K562 (cell line): ENCODE data around the gene DDX39A. TPM values are rescaled to one million over a fixed set of nuclear protein-coding genes. Genes with fewer than 3 reads are reported as not detected.

Experiments
- ATAC-seq: fragments of 200-7000 bp; cut with Tn5 transposase; 3 replicates; pipeline ENCODE4 v1.9.1; 2020; ENCODE audit warnings: moderate library complexity
- BruUV-seq: library from RNA; stranded (reverse); fragments of 400-500 nt; replicated peaks from 2 replicates; lab custom pipeline; 2021; lab: Mats Ljungman, UMichigan
- CTCF ChIA-PET: fragments of 300-600 bp; formaldehyde crosslinking; extraction: SDS; loops from one replicate; lab custom pipeline; 2021; ENCODE audit warnings: low intra/inter-chr PET ratio; lab: Yijun Ruan, JAX
- POLR2A ChIA-PET: fragments of 300-600, 350-650 bp; sonication (Branson Sonifier 250); formaldehyde crosslinking; extraction: SDS; loops from one replicate; lab custom pipeline; 2021; ENCODE audit warnings: antibody characterized with exemption, inconsistent platforms; lab: Yijun Ruan, JAX
- DNase-seq, 4 experiments: peaks; one replicate each; pipeline versions ENCODE4 v3.0.0 to v3.0.0-alpha.2; 2011 to 2018; ENCODE audit warnings: low spot score in 3 of 4, mixed read lengths in 3 of 4; ENCODE audit errors: extremely low read depth in 1 of 4
- FAIRE-seq: peaks from 2 replicates; lab custom pipeline; 2011; peaks lifted over from hg19 to GRCh38; lab: Jason Lieb, UNC
- H2AFZ ChIP-seq: 2 replicates; pipeline ENCODE4 v1.6.0; 2011; ENCODE audit warnings: low read depth, low read length, control low read depth, inconsistent platforms
- H3K27ac ChIP-seq: fragments of 200-600 bp; 3 replicates; pipeline ENCODE4 v1.8.0; 2011; ENCODE audit warnings: low read depth, mild to moderate bottlenecking, control low read depth, inconsistent platforms, low read length, moderate library complexity, mixed read lengths; ENCODE audit errors: extremely low read depth
- H3K27me3 ChIP-seq, 2 experiments: fragments of 300-600 bp in 1 of 2; 2 replicates in 1 of 2; 3 replicates in 1 of 2; pipeline versions ENCODE4 v1.6.0 to v1.8.0; 2011; ENCODE audit warnings: inconsistent platforms in 2 of 2, low read length in 2 of 2, mild to moderate bottlenecking in 1 of 2, mixed read lengths in 1 of 2, moderate library complexity in 1 of 2; ENCODE audit not compliant: control insufficient read depth in 2 of 2, insufficient read depth in 2 of 2
- H3K36me3 ChIP-seq: fragments of 300-600 bp; 3 replicates; pipeline ENCODE4 v1.8.0; 2011; ENCODE audit warnings: mild to moderate bottlenecking, low read length, inconsistent platforms; ENCODE audit not compliant: control insufficient read depth, insufficient read depth
- H3K4me1 ChIP-seq, 2 experiments: fragments of 200-600 bp in 1 of 2; replicated peaks in 1 of 2; 2 replicates in 1 of 2; 3 replicates in 1 of 2; pipeline versions ENCODE4 v1.5.1 to v1.8.0; 2011; ENCODE audit warnings: inconsistent platforms in 2 of 2, low read length in 2 of 2, mild to moderate bottlenecking in 1 of 2, mixed read lengths in 1 of 2, moderate library complexity in 1 of 2; ENCODE audit not compliant: control insufficient read depth in 2 of 2, insufficient read depth in 2 of 2
- H3K4me2 ChIP-seq: 2 replicates; pipeline ENCODE4 v1.6.1; 2011; ENCODE audit warnings: low read length, control low read depth, inconsistent platforms, mixed read lengths; ENCODE audit not compliant: insufficient read depth
- H3K4me3 ChIP-seq: fragments of 200-600 bp; sonication (generic), shearing (Covaris generic); 2 replicates; pipeline ENCODE4 v1.5.1; 2016; ENCODE audit warnings: control low read depth, inconsistent platforms
- H3K79me2 ChIP-seq: fragments of 200-600 bp; 3 replicates; pipeline ENCODE4 v1.8.0; 2011; ENCODE audit warnings: low read length, inconsistent platforms; ENCODE audit not compliant: control insufficient read depth, insufficient read depth
- H3K9ac ChIP-seq, 2 experiments: 2 replicates each; pipeline versions ENCODE4 v1.6.0 to v1.6.1; 2011; ENCODE audit warnings: low read depth in 2 of 2, low read length in 2 of 2, control low read depth in 1 of 2, inconsistent platforms in 1 of 2, mild to moderate bottlenecking in 1 of 2, mixed read lengths in 1 of 2; ENCODE audit not compliant: insufficient read depth in 1 of 2
- H3K9me1 ChIP-seq: one replicate; pipeline ENCODE4 v1.6.0; 2011; ENCODE audit warnings: inconsistent platforms, mild to moderate bottlenecking, low read length, moderate library complexity; ENCODE audit not compliant: control insufficient read depth, insufficient read depth
- H3K9me3 ChIP-seq: replicated peaks from 2 replicates; pipeline ENCODE4 v1.5.1; 2011; ENCODE audit warnings: low read depth, low read length, inconsistent platforms; ENCODE audit not compliant: control insufficient read depth, insufficient read depth
- H4K20me1 ChIP-seq: replicated peaks from 2 replicates; pipeline ENCODE4 v1.6.1; 2011; ENCODE audit warnings: low read length, inconsistent platforms, mixed read lengths; ENCODE audit not compliant: control insufficient read depth, insufficient read depth
- FOXP1 ChIP-seq: sonication (generic); formaldehyde crosslinking; IDR thresholded peaks from 2 replicates; pipeline ENCODE4 v1.8.0; 2022; ENCODE audit warnings: mild to moderate bottlenecking, missing genetic modification reagents
- POLR2G ChIP-seq: fragments of 200-400 bp; formaldehyde crosslinking; IDR thresholded peaks from 2 replicates; pipeline ENCODE4 v1.6.1; 2017; ENCODE audit warnings: low read depth, mild to moderate bottlenecking, antibody characterized with exemption, low read length, moderate library complexity
- RBFOX2 ChIP-seq: fragments of 200-400 bp; formaldehyde crosslinking; IDR thresholded peaks from 2 replicates; pipeline ENCODE4 v1.6.1; 2017; ENCODE audit warnings: low read depth, mild to moderate bottlenecking, low read length, moderate library complexity
- ZFP30 ChIP-seq: fragments of 250-450 bp; sonication (Bioruptor Pico); IDR thresholded peaks from 2 replicates; pipeline ENCODE4 v1.8.0; 2022; ENCODE audit warnings: moderate library complexity, mild to moderate bottlenecking, inconsistent platforms, borderline replicate concordance
- WGBS: fragments of 100-300 bp; shearing (Covaris generic); methylation state at CpG from one replicate; pipeline ENCODE4 v1.1.6; 2016; ENCODE audit warnings: low coverage, mixed read lengths; ENCODE audit not compliant: insufficient coverage; ENCODE audit errors: missing lambda C conversion rate; 5-methylcytosine and 5-hydroxymethylcytosine counted together
- in situ Hi-C: fragments of 300-500 bp; cut with MboI; formaldehyde crosslinking; loops from 4 replicates; pipeline ENCODE4 v1.15.0; 2018; ENCODE audit warnings: inconsistent platforms, mixed read lengths
- intact Hi-C: fragments of 100-400 bp; cut with micrococcal nuclease; formaldehyde crosslinking; loops from 2 replicates; pipeline ENCODE4 v1.14.2; 2022
- polyA plus RNA-seq, 8 experiments: library from polyadenylated mRNA; depleted of rRNA in 4 of 8; stranded (reverse) in 5 of 8; unstranded in 3 of 8; fragments of >200 nt; fragmentation: Nextera tagmentation in 2 of 8; fragmentation: Illumina TruSeq in 1 of 8; extraction: Ambion mirVana in 2 of 8; extraction: Trizol in 1 of 8; gene quantifications; 2 replicates each; pipeline versions ENCODE4 v1.2.1 to v1.2.3, GENCODE V29; 2011 to 2014; ENCODE audit warnings: inconsistent platforms in 1 of 8, missing spikeins in 1 of 8
- total RNA-seq, 7 experiments: library from RNA; depleted of rRNA in 6 of 7; stranded (reverse); fragments of >200 nt in 6 of 7; fragmentation: Illumina TruSeq in 2 of 7; extraction: Trizol in 2 of 7; gene quantifications; 2 replicates each; pipeline versions ENCODE4 v1.2.1 to v1.2.3, GENCODE V29; 2011 to 2021; ENCODE audit warnings: low replicate concordance in 1 of 7

The DDX39A gene
- total and polyA plus RNA-seq, 9 of the 15 experiments (the other 6 are each of a cell fraction or from before 2014, with no cell fraction given), result 90.3 to 250 (median 188) TPM

- no peak overlapping the region for H3K4me2 ChIP-seq
- peaks cover 72% of the 10 kb centered on the region for H3K79me2 ChIP-seq
- POLR2A ChIA-PET, result interaction anchor here (0.7 to 1.6 kb wide), 2 partner anchors 59 to 276 kb away, joined by 3 read pairs; no protein-coding TSS in a partner anchor
- peaks cover 77% of the 10 kb centered on the region for H4K20me1 ChIP-seq
- FAIRE-seq (no peak), DNase-seq (peak in 2 of 4 experiments; percentile 19 to 27), ATAC-seq (no peak)
- peak overlapping the region in 1 of 2 experiments; percentile 75; a peak in 2 of 4 replicates for H3K9ac ChIP-seq
- in situ Hi-C loops, result no loop called here
- H3K4me3 ChIP-seq, result no peak overlapping the region
- no peak overlapping the region for H3K27ac ChIP-seq
- intact Hi-C loops, result no loop called here
- no TSS peak for BruUV-seq
- H3K9me3 ChIP-seq, result no peaks in the 10 kb centered on the region
- peaks cover 14 to 54% of the 10 kb centered on the region in 2 experiments for H3K4me1 ChIP-seq
- H3K9me1 ChIP-seq, result peaks cover 19% of the 10 kb centered on the region
- no peak overlapping the region for H2AFZ ChIP-seq
- WGBS, result 97% methylated on average over 12 of the region's 15 CpGs
- H3K36me3 ChIP-seq, result peaks cover 92% of the 10 kb centered on the region
- CTCF ChIA-PET, result no interaction called here
- no peaks in the 10 kb centered on the region for H3K27me3 ChIP-seq
- TF ChIP-seq FOXP1 (no peak), ZFP30 (CRISPR knock-in tag) (no peak), RBFOX2 (peak; percentile 8), POLR2G (peak; percentile 24; the same call in 1 of the 2 replicates)
Observed at GRCh38 chr19:14412996-14413692, 6.0 kb downstream of the DDX39A start.
